CD4-positive, alpha-beta T cell (primary cell): ENCODE measurements around the gene GNA12. TPM values are rescaled to one million over a fixed set of nuclear protein-coding genes. Genes with fewer than 3 reads are reported as not detected.

Source experiments
- ATAC-seq: fragments of 200-7000 bp; cut with Tn5 transposase; one replicate; pipeline ENCODE4 v1.10.0; 2022; ENCODE audit warnings: mild to moderate bottlenecking; ENCODE audit not compliant: poor library complexity
- CTCF ChIA-PET: fragments of 350-600 bp; sonication (Branson Sonifier 250); formaldehyde crosslinking; loops from one replicate; lab custom pipeline; 2021; ENCODE audit warnings: antibody characterized with exemption, inconsistent platforms; lab: Charles Lee
- POLR2A ChIA-PET: fragments of 350-600 bp; sonication (Branson Sonifier 250); formaldehyde crosslinking; loops from one replicate; lab custom pipeline; 2021; ENCODE audit warnings: antibody characterized with exemption, inconsistent platforms; lab: Charles Lee
- DNase-seq, 14 experiments: peaks; one replicate each; pipeline ENCODE4 v3.0.0-alpha.2; 2013 to 2020; ENCODE audit warnings: mixed read lengths in 2 of 14
- H3K27ac ChIP-seq, 2 donors: one replicate each; pipeline versions ENCODE4 v1.5.1 to v1.7.0; 2013; ENCODE audit warnings: low read length in 2 of 2, low read depth in 1 of 2, mild to moderate bottlenecking in 1 of 2
- H3K27me3 ChIP-seq, 2 experiments: 1 replicate in 1 of 2; 2 replicates in 1 of 2; pipeline versions ENCODE4 v1.6.1 to v1.7.0; 2013; ENCODE audit warnings: low read length in 2 of 2, control low read depth in 1 of 2, mild to moderate bottlenecking in 1 of 2, moderate library complexity in 1 of 2; ENCODE audit not compliant: insufficient read depth in 2 of 2, control insufficient read depth in 1 of 2
- H3K36me3 ChIP-seq: one replicate; pipeline ENCODE4 v1.6.1; 2013; ENCODE audit warnings: low read length, control low read depth; ENCODE audit not compliant: insufficient read depth
- H3K4me1 ChIP-seq: one replicate; pipeline ENCODE4 v1.6.1; 2013; ENCODE audit warnings: low read length, control low read depth; ENCODE audit not compliant: insufficient read depth
- H3K4me3 ChIP-seq: one replicate; pipeline ENCODE4 v1.5.1; 2013; ENCODE audit warnings: mild to moderate bottlenecking, low read length, moderate library complexity
- H3K9me3 ChIP-seq, 2 experiments: 1 replicate in 1 of 2; 2 replicates in 1 of 2; pipeline versions ENCODE4 v1.6.1 to v1.7.0; 2013; ENCODE audit warnings: low read length in 2 of 2, mild to moderate bottlenecking in 2 of 2, control low read depth in 1 of 2, moderate library complexity in 1 of 2; ENCODE audit not compliant: control insufficient read depth in 1 of 2, insufficient read depth in 1 of 2
- H3K27ac Mint-ChIP-seq: one replicate; pipeline ENCODE4 v1.8.0; 2020; ENCODE audit warnings: mixed read lengths
- H3K27me3 Mint-ChIP-seq: one replicate; pipeline ENCODE4 v1.8.0; 2021; ENCODE audit warnings: mixed read lengths
- H3K36me3 Mint-ChIP-seq: one replicate; pipeline ENCODE4 v1.8.0; 2021; ENCODE audit warnings: low read depth, mixed read lengths
- H3K4me1 Mint-ChIP-seq: one replicate; pipeline ENCODE4 v1.8.0; 2021; ENCODE audit warnings: low read depth, mixed read lengths
- H3K4me3 Mint-ChIP-seq: one replicate; pipeline ENCODE4 v1.8.0; 2020; ENCODE audit warnings: mild to moderate bottlenecking, mixed read lengths
- H3K9me3 Mint-ChIP-seq: one replicate; pipeline ENCODE4 v1.8.0; 2020; ENCODE audit warnings: mixed read lengths
- intact Hi-C, 2 experiments: fragments of 100-400 bp; cut with DNase I in 1 of 2; cut with micrococcal nuclease in 1 of 2; formaldehyde crosslinking; loops; one replicate each; pipeline versions ENCODE4 v1.15.1 to v1.9.0; 2023 to 2025; cut with DNase I, micrococcal nuclease
- total RNA-seq, 174 experiments: library from RNA in 2 of 174; stranded (reverse) in 2 of 174; gene quantifications; one replicate each; pipeline ENCODE4 v1.2.3 and lab custom pipeline; 2021 to 2026
- TF ChIP-seq, protein P1 (sequence below): fragments of 200-600 bp; IDR thresholded peaks from one replicate; pipeline ENCODE4 v1.8.0; 2022; ENCODE audit warnings: antibody characterized with exemption, mild to moderate bottlenecking

Gene GNA12
- total RNA-seq, 2 experiments from 2014 or later, result 16.0 to 16.1 TPM

DNA sequence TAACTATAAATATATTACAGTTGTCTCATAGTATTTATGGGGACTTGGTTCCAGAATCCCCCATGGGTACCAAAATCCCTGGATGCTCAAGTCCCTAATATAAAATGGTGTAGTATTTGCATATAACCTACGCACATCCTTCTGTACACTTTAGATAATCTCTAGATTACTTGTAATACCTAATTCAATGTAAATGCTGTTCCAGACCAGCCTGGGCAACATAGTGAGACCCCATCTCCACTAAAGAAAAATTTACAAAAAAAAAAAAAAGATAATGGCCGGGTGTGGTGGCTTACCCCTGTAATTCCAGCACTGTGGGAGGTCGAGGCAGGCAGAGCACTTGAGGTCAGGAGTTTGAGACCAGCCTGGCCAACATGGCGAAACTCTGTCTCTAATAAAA, 17.4 kb upstream of the GNA12 start:
- no peaks in the 10 kb centered on the region for H3K9me3 Mint-ChIP-seq
- TF ChIP-seq, protein P1, sequence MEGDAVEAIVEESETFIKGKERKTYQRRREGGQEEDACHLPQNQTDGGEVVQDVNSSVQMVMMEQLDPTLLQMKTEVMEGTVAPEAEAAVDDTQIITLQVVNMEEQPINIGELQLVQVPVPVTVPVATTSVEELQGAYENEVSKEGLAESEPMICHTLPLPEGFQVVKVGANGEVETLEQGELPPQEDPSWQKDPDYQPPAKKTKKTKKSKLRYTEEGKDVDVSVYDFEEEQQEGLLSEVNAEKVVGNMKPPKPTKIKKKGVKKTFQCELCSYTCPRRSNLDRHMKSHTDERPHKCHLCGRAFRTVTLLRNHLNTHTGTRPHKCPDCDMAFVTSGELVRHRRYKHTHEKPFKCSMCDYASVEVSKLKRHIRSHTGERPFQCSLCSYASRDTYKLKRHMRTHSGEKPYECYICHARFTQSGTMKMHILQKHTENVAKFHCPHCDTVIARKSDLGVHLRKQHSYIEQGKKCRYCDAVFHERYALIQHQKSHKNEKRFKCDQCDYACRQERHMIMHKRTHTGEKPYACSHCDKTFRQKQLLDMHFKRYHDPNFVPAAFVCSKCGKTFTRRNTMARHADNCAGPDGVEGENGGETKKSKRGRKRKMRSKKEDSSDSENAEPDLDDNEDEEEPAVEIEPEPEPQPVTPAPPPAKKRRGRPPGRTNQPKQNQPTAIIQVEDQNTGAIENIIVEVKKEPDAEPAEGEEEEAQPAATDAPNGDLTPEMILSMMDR, result no peak
- H3K27ac ChIP-seq, result no peak overlapping the region
- H3K27me3 Mint-ChIP-seq, result no peaks in the 10 kb centered on the region
- no peak for ATAC-seq
- no peaks in the 10 kb centered on the region for H3K9me3 ChIP-seq
- peaks cover 10% of the 10 kb centered on the region for H3K36me3 Mint-ChIP-seq
- no peak overlapping the region for H3K4me3 Mint-ChIP-seq
- ChIA-PET CTCF (no interaction called here), POLR2A (interaction anchor here (0.6 kb wide), 1 partner anchor 144 kb away, joined by 4 read pairs; no protein-coding TSS in a partner anchor)
- no peaks in the 10 kb centered on the region for H3K27me3 ChIP-seq
- no peak for DNase-seq
- H3K4me3 ChIP-seq, result no peak overlapping the region
- H3K27ac Mint-ChIP-seq, result no peak overlapping the region
- H3K4me1 ChIP-seq, result peaks cover 31% of the 10 kb centered on the region
- H3K36me3 ChIP-seq, result no peaks in the 10 kb centered on the region
- peaks cover 17% of the 10 kb centered on the region for H3K4me1 Mint-ChIP-seq
- intact Hi-C loops, result loop anchor here in 1 of 2 experiments (10.0 kb wide), 2 partner anchors 603 to 813 kb away; no protein-coding TSS in a partner anchor

DNA sequence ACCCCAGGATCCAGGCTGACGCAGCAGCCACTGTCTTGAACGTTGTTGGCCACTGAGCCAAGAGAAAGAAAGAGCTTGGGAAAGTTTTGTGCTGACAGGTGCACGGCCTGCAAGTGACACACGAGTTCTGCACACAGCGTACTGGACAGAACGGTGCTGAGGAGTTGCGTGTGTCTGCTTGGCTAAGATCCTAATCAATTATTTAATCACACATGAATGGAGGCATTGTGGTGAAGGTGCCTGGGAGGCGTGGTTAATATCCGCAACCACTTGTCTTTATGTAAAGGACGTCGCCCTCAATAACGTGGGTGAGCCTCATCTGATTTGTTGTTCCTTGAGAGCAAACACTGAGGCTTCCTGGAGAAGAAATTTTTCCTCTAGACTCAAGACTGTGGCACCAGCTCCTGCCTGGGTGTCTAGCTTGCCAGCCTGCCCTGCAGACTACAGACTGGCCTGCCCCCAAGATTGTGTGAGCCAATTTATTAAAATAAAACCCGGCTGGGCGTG, 16.6 kb upstream of the GNA12 start:
- Histone ChIP-seq H3K36me3 (no peaks in the 10 kb centered on the region), H3K27me3 (no peaks in the 10 kb centered on the region), H3K27ac (no peak overlapping the region), H3K9me3 (no peaks in the 10 kb centered on the region), H3K4me1 (peaks cover 31% of the 10 kb centered on the region), H3K4me3 (no peak overlapping the region)
- Mint-ChIP-seq H3K4me3 (no peak overlapping the region), H3K4me1 (peaks cover 17% of the 10 kb centered on the region), H3K9me3 (no peaks in the 10 kb centered on the region), H3K36me3 (peaks cover 16% of the 10 kb centered on the region), H3K27me3 (no peaks in the 10 kb centered on the region), H3K27ac (no peak overlapping the region)
- ChIA-PET POLR2A (no interaction called here), CTCF (no interaction called here)
- no peak for ATAC-seq
- intact Hi-C loops, result loop anchor here in 1 of 2 experiments (10.0 kb wide), 2 partner anchors 604 to 814 kb away; no protein-coding TSS in a partner anchor
- TF ChIP-seq, protein P1, result no peak
- DNase-seq, result no peak

DNA sequence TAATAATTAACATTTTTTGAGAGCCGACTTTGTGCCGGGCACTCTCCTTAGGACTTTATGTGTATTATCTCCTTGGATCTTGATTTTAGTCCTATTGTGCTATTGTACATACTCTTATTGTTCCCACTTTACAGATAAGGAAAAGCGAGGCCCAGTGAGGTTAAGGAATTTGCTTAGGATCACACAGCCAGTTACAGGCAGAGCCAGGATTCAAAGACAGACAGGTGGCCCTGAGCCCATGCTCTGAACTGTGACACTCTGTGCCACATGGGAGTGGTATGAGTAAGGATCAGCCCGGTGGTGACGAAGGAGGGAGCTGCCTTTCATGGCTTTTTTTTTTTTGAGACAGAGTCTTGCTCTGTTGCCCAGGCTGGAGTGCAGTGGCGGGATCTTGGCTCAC, 15.8 kb upstream of the GNA12 start:
- Mint-ChIP-seq H3K4me3 (no peak overlapping the region), H3K9me3 (no peaks in the 10 kb centered on the region), H3K4me1 (peaks cover 15% of the 10 kb centered on the region), H3K27me3 (no peaks in the 10 kb centered on the region), H3K27ac (no peak overlapping the region), H3K36me3 (peaks cover 16% of the 10 kb centered on the region)
- Histone ChIP-seq H3K4me1 (peaks cover 26% of the 10 kb centered on the region), H3K27ac (no peak overlapping the region), H3K27me3 (no peaks in the 10 kb centered on the region), H3K9me3 (no peaks in the 10 kb centered on the region), H3K4me3 (no peak overlapping the region), H3K36me3 (no peaks in the 10 kb centered on the region)
- no peak for ATAC-seq
- POLR2A ChIA-PET, result no interaction called here
- TF ChIP-seq, protein P1, result no peak
- intact Hi-C loops, result loop anchor here in 1 of 2 experiments (10.0 kb wide), 2 partner anchors 605 to 815 kb away; no protein-coding TSS in a partner anchor
- CTCF ChIA-PET, result no interaction called here
- no peak for DNase-seq
